Sigmoid colon (tissue), 4 donors: ENCODE results near the gene PLSCR5.

ENCODE experiments used
- POLR2A ChIP-seq, 2 donors: fragments of 450-650 bp; IDR thresholded peaks; one replicate each; pipeline ENCODE4 v1.6.1; 2016; ENCODE audit warnings: antibody characterized with exemption in 2 of 2, mild to moderate bottlenecking in 2 of 2, moderate library complexity in 2 of 2
- POLR2AphosphoS5 ChIP-seq, 4 donors: sonication (generic); formaldehyde crosslinking; IDR thresholded peaks; one replicate each; pipeline ENCODE4 v1.6.1; 2017; ENCODE audit warnings: antibody characterized with exemption in 4 of 4
- TF ChIP-seq, protein P1 (sequence below), 4 experiments: fragments of 450-650 bp in 3 of 4; fragments of 200-600 bp in 1 of 4; IDR thresholded peaks; one replicate each; pipeline ENCODE4 v1.5.1; 2016 to 2019; ENCODE audit warnings: antibody characterized with exemption in 4 of 4, mild to moderate bottlenecking in 3 of 4, moderate library complexity in 2 of 4

DNA sequence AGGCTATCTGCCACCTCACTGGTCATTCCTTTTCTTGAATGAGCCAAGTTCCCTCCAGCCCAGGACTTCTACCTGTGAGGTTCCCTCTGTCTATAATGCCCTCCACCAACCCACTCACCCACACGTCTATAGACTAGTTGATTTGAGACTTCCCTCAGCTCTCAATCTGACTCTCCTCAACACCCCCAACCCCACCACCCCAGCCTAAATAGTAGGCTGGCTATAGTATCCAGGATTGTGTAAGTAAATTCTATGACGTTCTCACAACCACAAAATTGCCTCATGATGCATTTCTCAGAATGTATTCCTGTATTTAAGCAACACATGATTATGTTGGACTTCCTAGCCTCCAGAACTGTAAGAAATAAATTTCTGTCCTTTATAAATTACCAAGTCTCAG is 63.0 kb downstream of the PLSCR5 start:
- TF ChIP-seq POLR2A (IDR thresholded peaks at IDR 0.05), result no peak
- TF ChIP-seq, protein P1, sequence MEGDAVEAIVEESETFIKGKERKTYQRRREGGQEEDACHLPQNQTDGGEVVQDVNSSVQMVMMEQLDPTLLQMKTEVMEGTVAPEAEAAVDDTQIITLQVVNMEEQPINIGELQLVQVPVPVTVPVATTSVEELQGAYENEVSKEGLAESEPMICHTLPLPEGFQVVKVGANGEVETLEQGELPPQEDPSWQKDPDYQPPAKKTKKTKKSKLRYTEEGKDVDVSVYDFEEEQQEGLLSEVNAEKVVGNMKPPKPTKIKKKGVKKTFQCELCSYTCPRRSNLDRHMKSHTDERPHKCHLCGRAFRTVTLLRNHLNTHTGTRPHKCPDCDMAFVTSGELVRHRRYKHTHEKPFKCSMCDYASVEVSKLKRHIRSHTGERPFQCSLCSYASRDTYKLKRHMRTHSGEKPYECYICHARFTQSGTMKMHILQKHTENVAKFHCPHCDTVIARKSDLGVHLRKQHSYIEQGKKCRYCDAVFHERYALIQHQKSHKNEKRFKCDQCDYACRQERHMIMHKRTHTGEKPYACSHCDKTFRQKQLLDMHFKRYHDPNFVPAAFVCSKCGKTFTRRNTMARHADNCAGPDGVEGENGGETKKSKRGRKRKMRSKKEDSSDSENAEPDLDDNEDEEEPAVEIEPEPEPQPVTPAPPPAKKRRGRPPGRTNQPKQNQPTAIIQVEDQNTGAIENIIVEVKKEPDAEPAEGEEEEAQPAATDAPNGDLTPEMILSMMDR (IDR thresholded peaks at IDR 0.05), result no peak
- peak in 1 of 4 donors; percentile 54 for TF ChIP-seq POLR2AphosphoS5 (IDR thresholded peaks at IDR 0.05)
